ENCODE measurements around the gene SPTB.

Gene SPTB

GRCh38 chr14:64754685-64755084 is 125.0 kb downstream of the SPTB start:
- Histone ChIP-seq H3K9me3 (no peaks in the 10 kb centered on the region), H3K36me3 (no peaks in the 10 kb centered on the region; the same call in 1 of the 2 replicates), H3K27me3 (no peaks in the 10 kb centered on the region), H3K4me3 (ENCODE audit: low read depth, low read length) (no peak overlapping the region), H3K4me1 (peaks cover 23% of the 10 kb centered on the region)
- DNase-seq = no peak
- no peak for TF ChIP-seq CTCF (IDR thresholded peaks at IDR 0.05; ENCODE audit: low read depth, low read length)

GRCh38 chr14:64753999-64754398 is 125.7 kb downstream of the SPTB start:
- no peak for DNase-seq
- Histone ChIP-seq H3K4me3 (ENCODE audit: low read depth, low read length) (no peak overlapping the region), H3K27me3 (no peaks in the 10 kb centered on the region), H3K4me1 (peaks cover 18% of the 10 kb centered on the region), H3K36me3 (peaks cover 6% of the 10 kb centered on the region; the same call in 1 of the 2 replicates), H3K9me3 (no peaks in the 10 kb centered on the region)
- no peak for TF ChIP-seq CTCF (IDR thresholded peaks at IDR 0.05; ENCODE audit: low read depth, low read length)

GRCh38 chr14:64753374-64753773 is 126.3 kb downstream of the SPTB start:
- H3K36me3 ChIP-seq = peaks cover 6% of the 10 kb centered on the region; the same call in 1 of the 2 replicates
- H3K4me1 ChIP-seq = peaks cover 12% of the 10 kb centered on the region
- H3K9me3 ChIP-seq = no peaks in the 10 kb centered on the region
- H3K4me3 ChIP-seq (ENCODE audit: low read depth, low read length) = no peak overlapping the region
- TF ChIP-seq CTCF (IDR thresholded peaks at IDR 0.05; ENCODE audit: low read depth, low read length) = no peak
- DNase-seq = no peak
- no peaks in the 10 kb centered on the region for H3K27me3 ChIP-seq

GRCh38 chr14:64752909-64753308 is 126.8 kb downstream of the SPTB start:
- no peak for TF ChIP-seq CTCF (IDR thresholded peaks at IDR 0.05; ENCODE audit: low read depth, low read length)
- Histone ChIP-seq H3K36me3 (peaks cover 6% of the 10 kb centered on the region; the same call in 1 of the 2 replicates), H3K4me3 (ENCODE audit: low read depth, low read length) (no peak overlapping the region), H3K9me3 (no peaks in the 10 kb centered on the region), H3K4me1 (peaks cover 7% of the 10 kb centered on the region), H3K27me3 (no peaks in the 10 kb centered on the region)
- no peak for DNase-seq

- H3K36me3 ChIP-seq = peaks cover 26% of the 10 kb centered on the region
- no peaks in the 10 kb centered on the region for H3K9me3 ChIP-seq
- no peak for DNase-seq
- no peaks in the 10 kb centered on the region for H3K27me3 ChIP-seq
- H3K4me1 ChIP-seq = no peaks in the 10 kb centered on the region
- no peak overlapping the region for H3K4me3 ChIP-seq (ENCODE audit: low read depth, low read length)
- TF ChIP-seq CTCF (IDR thresholded peaks at IDR 0.05; ENCODE audit: low read depth, low read length) = no peak
Measured at GRCh38 chr14:64748995-64749714, 130.6 kb downstream of the SPTB start.

GRCh38 chr14:64748521-64748920 is 131.2 kb downstream of the SPTB start:
- Histone ChIP-seq H3K4me3 (ENCODE audit: low read depth, low read length) (no peak overlapping the region), H3K9me3 (no peaks in the 10 kb centered on the region), H3K36me3 (peaks cover 32% of the 10 kb centered on the region), H3K4me1 (no peaks in the 10 kb centered on the region), H3K27me3 (no peaks in the 10 kb centered on the region)
- TF ChIP-seq CTCF (IDR thresholded peaks at IDR 0.05; ENCODE audit: low read depth, low read length) = no peak
- DNase-seq = no peak

Data from BE2C (cell line).